Measurements from ENCODE around the gene ITGA2.
"Not testable (repeated sequence)": the region's sequence is repeated elsewhere in the genome, so short reads cannot be mapped to it uniquely, and the experiment has no call there.

Gene ITGA2

GRCh38 chr5:52989025-52989780, at the start of gene ITGA2:
Gene ITGA2 (plus strand): TSS chr5:52989352. CDS start chr5:52989469, 117 bp downstream.
- DNase-seq (ENCODE audit: low read depth): no peak

DNA sequence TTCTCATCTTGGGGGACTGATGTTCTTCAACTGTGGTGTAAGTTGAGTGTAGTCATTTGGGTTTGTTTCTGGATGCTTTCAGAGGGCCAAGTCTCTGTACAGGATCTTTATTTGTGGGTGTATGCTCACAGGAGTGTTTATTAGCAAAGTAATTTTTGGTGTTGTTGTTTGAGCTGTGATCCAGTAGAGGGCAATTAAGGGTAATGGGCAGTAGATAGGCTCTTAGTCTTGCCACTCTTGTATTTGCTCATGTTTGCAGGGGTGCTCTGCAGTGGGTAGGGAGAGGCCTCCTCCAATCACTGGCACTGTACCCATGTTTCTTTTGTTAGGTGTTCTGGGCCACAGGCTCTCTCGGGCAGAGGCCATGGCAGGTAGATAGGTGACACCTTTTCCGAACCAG, 45.9 kb upstream of the ITGA2 start:
- DNase-seq (ENCODE audit: low read depth): no peak

GRCh38 chr5:52943808-52944207, 45.3 kb upstream of the ITGA2 start:
- DNase-seq (ENCODE audit: low read depth): no peak

- DNase-seq (ENCODE audit: low read depth): no peak
Observed at GRCh38 chr5:52945040-52945439, 44.1 kb upstream of the ITGA2 start.

DNA sequence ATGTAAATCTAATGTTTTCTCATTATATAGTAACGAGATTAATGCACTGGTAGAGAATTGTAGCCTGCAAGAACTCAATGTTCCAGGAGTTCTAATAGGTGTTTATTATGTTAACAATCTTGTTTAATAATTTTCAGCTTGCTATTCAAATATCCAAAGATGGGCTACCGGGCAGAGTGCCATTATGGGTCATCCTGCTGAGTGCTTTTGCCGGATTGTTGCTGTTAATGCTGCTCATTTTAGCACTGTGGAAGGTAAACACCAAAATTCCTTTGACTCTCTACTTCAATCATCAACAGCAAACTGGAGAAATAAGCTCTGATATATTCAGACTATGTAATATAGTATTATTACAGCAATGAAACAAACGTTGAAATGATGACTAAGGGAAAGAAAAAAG, 41.9 kb upstream of the ITGA2 start:
- DNase-seq (ENCODE audit: low read depth): no peak

DNA sequence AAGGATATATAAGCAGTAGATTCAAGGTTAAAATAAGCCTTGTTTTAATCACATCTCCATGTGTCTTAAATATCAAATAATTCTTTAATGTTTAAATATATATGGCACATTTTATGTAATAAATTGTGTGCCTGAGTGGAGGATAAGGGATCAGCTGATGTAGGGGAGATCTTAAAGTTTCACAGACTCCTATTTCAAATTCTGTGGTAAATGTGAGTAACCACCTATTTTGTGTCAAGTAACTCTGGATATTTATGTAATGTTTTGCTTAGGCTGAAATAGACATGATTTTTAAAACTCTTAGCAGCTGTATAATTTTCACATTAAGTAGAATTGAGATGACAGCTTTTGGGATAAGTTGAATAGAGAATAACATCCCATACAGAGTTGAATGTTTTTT, 41.3 kb upstream of the ITGA2 start:
- DNase-seq (ENCODE audit: low read depth): no peak

DNA sequence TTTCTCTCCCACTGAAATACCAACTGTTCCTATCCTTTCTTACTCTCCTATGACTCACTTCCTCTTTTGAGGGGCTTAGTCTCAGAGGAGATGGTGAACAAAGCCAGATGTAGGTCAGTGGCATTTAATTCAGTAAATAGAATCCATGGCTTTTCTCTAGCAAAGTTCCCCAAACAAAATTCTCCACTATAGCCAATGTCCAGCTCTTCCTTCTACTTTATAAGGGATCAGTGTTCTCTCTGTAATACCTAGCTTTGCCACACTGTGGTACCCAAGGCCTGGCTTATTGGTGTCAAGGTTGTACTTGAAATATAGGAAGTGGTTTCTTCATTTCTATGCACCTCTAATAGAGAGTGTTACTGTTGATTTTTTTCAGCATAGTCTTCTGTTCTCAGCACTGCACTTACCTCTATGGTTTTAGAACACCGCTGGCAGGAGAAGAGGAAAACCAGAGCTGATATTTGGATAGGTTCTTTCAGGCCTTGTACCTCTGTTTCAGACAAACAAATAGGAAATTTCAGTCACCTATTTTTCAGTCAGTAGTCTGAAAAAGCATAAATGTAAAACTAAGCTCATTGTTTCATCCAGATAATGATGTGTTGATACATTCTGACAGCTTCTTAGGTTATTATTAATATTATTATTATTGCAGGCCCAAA, 40.6 kb upstream of the ITGA2 start:
- peak; percentile 23 for DNase-seq (ENCODE audit: low read depth)

GRCh38 chr5:52950686-52951085, 38.5 kb upstream of the ITGA2 start:
- no peak for DNase-seq (ENCODE audit: low read depth)

DNA sequence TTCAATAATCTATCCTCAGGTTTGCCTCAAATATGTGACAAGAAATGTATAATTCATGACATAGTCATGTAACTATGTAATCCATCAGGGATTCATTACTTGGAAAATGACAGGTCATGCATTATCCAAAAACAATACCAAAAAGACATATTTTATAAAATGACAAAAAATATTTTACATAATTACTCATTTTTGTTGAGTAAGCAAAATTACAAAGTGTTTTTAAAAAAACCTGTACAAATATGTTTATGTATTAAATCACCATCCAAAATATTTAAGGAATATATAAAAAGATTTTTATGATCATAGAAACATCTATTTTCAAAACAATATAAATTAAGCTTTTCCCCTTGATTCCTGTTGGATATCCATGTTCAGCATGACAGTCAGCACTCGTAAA, 36.7 kb upstream of the ITGA2 start:
- no peak for DNase-seq (ENCODE audit: low read depth)

GRCh38 chr5:52956014-52956413, 33.1 kb upstream of the ITGA2 start:
- DNase-seq (ENCODE audit: low read depth): no peak

- DNase-seq (ENCODE audit: low read depth): no peak
Observed at GRCh38 chr5:52956915-52957747, 32.0 kb upstream of the ITGA2 start.

DNA sequence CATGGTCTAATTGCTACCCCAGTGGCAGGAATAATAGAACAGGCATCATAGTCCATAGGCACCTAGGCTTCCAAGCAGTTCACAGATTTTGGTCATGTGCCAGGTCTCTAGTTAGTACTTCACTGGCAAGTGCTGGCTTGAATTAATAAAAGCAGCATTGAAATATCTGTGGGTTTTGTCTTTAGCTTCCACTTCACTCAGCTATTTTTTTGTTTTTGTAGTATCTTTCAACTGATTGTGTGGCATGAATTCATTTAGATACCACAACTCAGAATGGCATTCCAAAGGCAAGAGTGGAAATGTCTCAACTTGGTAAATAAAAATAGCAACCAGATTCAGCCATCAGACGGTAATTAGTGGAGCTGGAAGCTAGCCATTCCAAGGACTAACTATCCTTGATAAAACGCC, 27.9 kb upstream of the ITGA2 start:
- DNase-seq (ENCODE audit: low read depth): peak; percentile 48

GRCh38 chr5:52963636-52964035, 25.5 kb upstream of the ITGA2 start:
- DNase-seq (ENCODE audit: low read depth): no peak

DNA sequence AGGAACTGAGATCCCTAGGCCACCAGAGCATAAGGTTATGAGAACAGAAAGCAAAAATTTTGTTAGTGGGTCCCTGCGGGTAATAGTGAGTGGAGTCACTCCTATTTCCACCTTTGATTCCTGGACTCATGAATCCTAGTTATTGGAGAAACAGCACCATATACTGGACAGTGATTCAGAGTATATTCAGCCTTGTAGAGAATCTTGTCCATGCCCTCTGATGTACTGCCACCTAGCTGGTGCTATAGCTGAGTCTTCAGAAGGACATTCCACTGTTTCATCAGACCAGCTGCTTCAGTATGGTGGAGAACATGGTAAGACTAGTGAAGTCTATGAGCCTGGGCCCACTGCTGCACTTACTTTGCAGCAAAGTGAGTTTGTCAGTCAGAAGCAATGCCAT, 25.0 kb upstream of the ITGA2 start:
- DNase-seq (ENCODE audit: low read depth): no peak

GRCh38 chr5:52976157-52976556, 13.0 kb upstream of the ITGA2 start:
- not testable (repeated sequence) for DNase-seq (ENCODE audit: low read depth)

DNA sequence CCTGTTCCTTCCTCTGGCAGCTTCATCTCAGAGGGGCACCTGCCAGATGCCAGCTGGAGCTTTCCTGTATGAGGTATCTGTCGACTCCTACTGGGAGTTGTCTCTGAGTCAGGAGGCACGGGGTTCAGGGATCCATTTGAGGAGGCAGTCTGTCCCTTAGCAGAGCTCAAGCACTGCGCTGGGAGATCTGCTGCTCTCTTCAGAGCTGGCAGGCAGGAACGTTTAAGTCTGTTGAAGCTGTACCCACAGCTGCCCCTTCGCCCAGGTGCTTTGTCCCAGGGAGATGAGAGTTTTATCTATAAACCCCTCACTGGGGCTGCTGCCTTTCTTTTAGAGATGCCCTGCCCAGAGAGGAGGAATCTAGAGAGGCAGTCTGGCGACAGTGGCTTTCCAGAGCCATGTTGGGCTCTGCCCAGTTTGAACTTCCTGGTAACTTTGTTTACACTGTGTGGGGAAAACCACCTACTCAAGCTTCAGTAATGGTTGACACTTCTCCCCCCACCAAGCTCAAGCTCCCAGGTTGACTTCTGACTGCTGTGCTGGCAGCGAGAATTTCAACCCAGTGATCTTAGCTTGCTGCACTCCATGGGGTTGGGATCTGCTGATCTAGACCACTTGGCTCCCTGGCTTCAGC, 11.8 kb upstream of the ITGA2 start:
- DNase-seq (ENCODE audit: low read depth): no peak

GRCh38 chr5:52981507-52981906, 7.6 kb upstream of the ITGA2 start:
- no peak for DNase-seq (ENCODE audit: low read depth)

- no peak for DNase-seq (ENCODE audit: low read depth)
Observed at GRCh38 chr5:52983731-52984636, 5.2 kb upstream of the ITGA2 start.

GRCh38 chr5:52985306-52985705, 3.8 kb upstream of the ITGA2 start:
- DNase-seq (ENCODE audit: low read depth): no peak

DNA sequence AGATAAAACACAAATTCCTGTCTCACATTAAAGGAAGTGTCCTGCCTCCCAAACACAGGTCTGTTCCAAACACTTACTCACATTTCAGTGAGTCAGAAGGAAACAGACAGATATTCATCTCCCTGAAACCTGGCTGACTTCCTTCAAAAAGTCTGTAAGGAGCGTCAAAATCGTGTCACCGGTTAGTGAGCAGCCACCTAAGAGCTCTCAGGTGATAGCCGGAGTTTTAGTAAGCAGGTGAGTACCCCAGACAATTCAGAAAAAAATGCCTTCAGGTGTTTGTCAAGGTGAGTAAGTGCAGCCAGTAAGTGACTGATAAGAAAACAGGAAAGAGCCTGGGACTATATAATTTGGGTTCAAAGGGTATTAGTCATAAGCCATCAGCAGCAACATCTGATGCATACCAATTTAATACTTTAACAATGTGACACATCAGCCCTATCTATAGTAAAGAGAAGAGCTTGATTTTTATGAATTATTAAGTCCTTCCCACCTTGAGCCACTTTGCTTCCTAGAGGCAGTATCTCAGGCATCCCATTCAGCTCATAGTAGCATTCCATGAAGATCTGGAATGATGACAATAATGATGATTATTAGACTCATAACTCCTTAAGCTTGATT, 1.3 kb upstream of the ITGA2 start:
- no peak for DNase-seq (ENCODE audit: low read depth)
